Measurements from ENCODE around the gene B4GALNT1. TPM values are rescaled to one million over a fixed set of nuclear protein-coding genes. Genes with fewer than 3 reads are reported as not detected.
"Not testable (repeated sequence)": the region's sequence is repeated elsewhere in the genome, so short reads cannot be mapped to it uniquely, and the experiment has no call there.

B4GALNT1 gene
- polyA plus RNA-seq, 1 experiment: 1.8 TPM

- peaks cover 29% of the 10 kb centered on the region for H3K27me3 ChIP-seq (ENCODE audit: control insufficient read depth, insufficient read depth, low read length)
- POLR2A ChIA-PET: no interaction called here
Measured at GRCh38 chr12:57618966-57619433, 14.0 kb downstream of the B4GALNT1 start.

GRCh38 chr12:57618431-57618830, 14.6 kb downstream of the B4GALNT1 start:
- H3K9me3 ChIP-seq (ENCODE audit: control insufficient read depth, insufficient read depth, low read length); H3K4me3 ChIP-seq (ENCODE audit: low read depth, low read length); POLR2A ChIA-PET; CTCF ChIA-PET; H3K27ac ChIP-seq (ENCODE audit: low read depth, low read length); DNase-seq (ENCODE audit: low read depth, low spot score): not testable (repeated sequence)
- H3K27me3 ChIP-seq (ENCODE audit: control insufficient read depth, insufficient read depth, low read length): peaks cover 25% of the 10 kb centered on the region

More at GRCh38 chr12:57618966-57619433, 14.0 kb downstream of the B4GALNT1 start:
- DNase-seq (ENCODE audit: low read depth, low spot score): no peak
- Histone ChIP-seq H3K4me3 (ENCODE audit: low read depth, low read length) (no peak overlapping the region), H3K27ac (ENCODE audit: low read depth, low read length) (no peak overlapping the region), H3K9me3 (ENCODE audit: control insufficient read depth, insufficient read depth, low read length) (no peaks in the 10 kb centered on the region; the same call in 1 of the 2 replicates)
- no peak for TF ChIP-seq CTCF (IDR thresholded peaks at IDR 0.05; ENCODE audit: low read depth, low read length)
- CTCF ChIA-PET: interaction anchor here (1.3 to 7.6 kb wide), 2 partner anchors 12 to 36 kb away, joined by 3 to 112 read pairs; no protein-coding TSS in a partner anchor

- DNase-seq (ENCODE audit: low read depth, low spot score): no peak
- CTCF ChIA-PET: no interaction called here
- no peak overlapping the region for H3K4me3 ChIP-seq (ENCODE audit: low read depth, low read length)
- TF ChIP-seq CTCF (IDR thresholded peaks at IDR 0.05; ENCODE audit: low read depth, low read length): no peak
- POLR2A ChIA-PET: no interaction called here
- H3K27me3 ChIP-seq (ENCODE audit: control insufficient read depth, insufficient read depth, low read length): peaks cover 22% of the 10 kb centered on the region
- H3K9me3 ChIP-seq (ENCODE audit: control insufficient read depth, insufficient read depth, low read length): no peaks in the 10 kb centered on the region; the same call in 1 of the 2 replicates
- no peak overlapping the region for H3K27ac ChIP-seq (ENCODE audit: low read depth, low read length)
Measured at GRCh38 chr12:57617942-57618341, 15.1 kb downstream of the B4GALNT1 start.

- DNase-seq (ENCODE audit: low read depth, low spot score): no peak
- Histone ChIP-seq H3K4me3 (ENCODE audit: low read depth, low read length) (no peak overlapping the region), H3K27me3 (ENCODE audit: control insufficient read depth, insufficient read depth, low read length) (peaks cover 18% of the 10 kb centered on the region), H3K9me3 (ENCODE audit: control insufficient read depth, insufficient read depth, low read length) (no peaks in the 10 kb centered on the region; the same call in 1 of the 2 replicates), H3K27ac (ENCODE audit: low read depth, low read length) (no peak overlapping the region)
- no peak for TF ChIP-seq CTCF (IDR thresholded peaks at IDR 0.05; ENCODE audit: low read depth, low read length)
- POLR2A ChIA-PET: no interaction called here
- CTCF ChIA-PET: interaction anchor here (4.0 kb wide), 1 partner anchor 33 kb away, joined by 27 read pairs; no protein-coding TSS in a partner anchor
Measured at GRCh38 chr12:57616383-57617101, 16.5 kb downstream of the B4GALNT1 start.

GRCh38 chr12:57615637-57616036, 17.4 kb downstream of the B4GALNT1 start:
- no peaks in the 10 kb centered on the region; the same call in 1 of the 2 replicates for H3K9me3 ChIP-seq (ENCODE audit: control insufficient read depth, insufficient read depth, low read length)
- H3K4me3 ChIP-seq (ENCODE audit: low read depth, low read length): no peak overlapping the region
- DNase-seq (ENCODE audit: low read depth, low spot score): no peak
- ChIA-PET CTCF (interaction anchor here (4.0 kb wide), 1 partner anchor 32 kb away, joined by 27 read pairs; no protein-coding TSS in a partner anchor), POLR2A (no interaction called here)
- H3K27me3 ChIP-seq (ENCODE audit: control insufficient read depth, insufficient read depth, low read length): peaks cover 8% of the 10 kb centered on the region
- no peak for TF ChIP-seq CTCF (IDR thresholded peaks at IDR 0.05; ENCODE audit: low read depth, low read length)
- H3K27ac ChIP-seq (ENCODE audit: low read depth, low read length): no peak overlapping the region

All from AG04450 (cell line).